Breast epithelium (tissue), 4 donors: ENCODE data around the gene BAIAP2L2. TPM values are rescaled to one million over a fixed set of nuclear protein-coding genes. Genes with fewer than 3 reads are reported as not detected.

ENCODE experiments used
- DNase-seq, 2 donors: peaks; one replicate each; pipeline ENCODE4 v3.0.0-alpha.2; 2019; ENCODE audit warnings: low spot score in 2 of 2
- H3K27ac ChIP-seq, 2 donors: fragments of 200-600 bp; sonication (generic) in 1 of 2; one replicate each; pipeline ENCODE4 v1.5.1; 2016 to 2019; ENCODE audit warnings: mild to moderate bottlenecking in 1 of 2
- H3K27me3 ChIP-seq, 2 donors: fragments of 200-600 bp; sonication (generic) in 1 of 2; one replicate each; pipeline versions ENCODE4 v1.5.1 to v1.6.0; 2017 to 2019; ENCODE audit warnings: control low read depth in 1 of 2, mild to moderate bottlenecking in 1 of 2
- H3K36me3 ChIP-seq: fragments of 200-600 bp; one replicate; pipeline ENCODE4 v1.5.1; 2019
- H3K4me1 ChIP-seq, 2 donors: fragments of 200-600 bp; sonication (generic); one replicate each; pipeline ENCODE4 v1.5.1; 2016 to 2019; ENCODE audit warnings: control low read depth in 1 of 2
- H3K4me3 ChIP-seq, 3 donors: fragments of 200-600 bp; sonication (generic); 1 replicate in 2 of 3; 2 replicates in 1 of 3; pipeline ENCODE4 v1.5.1; 2016 to 2019; ENCODE audit warnings: mild to moderate bottlenecking in 3 of 3, moderate library complexity in 2 of 3
- H3K9me3 ChIP-seq, 2 donors: fragments of 200-600 bp; sonication (generic) in 1 of 2; one replicate each; pipeline ENCODE4 v1.5.1; 2016 to 2019; ENCODE audit warnings: control low read depth in 1 of 2
- POLR2A ChIP-seq: fragments of 450-650 bp; IDR thresholded peaks from one replicate; pipeline ENCODE4 v1.6.1; 2016; ENCODE audit warnings: antibody characterized with exemption, mild to moderate bottlenecking, moderate library complexity
- POLR2AphosphoS5 ChIP-seq, 3 donors: sonication (generic); formaldehyde crosslinking; IDR thresholded peaks; one replicate each; pipeline ENCODE4 v1.6.1; 2017; ENCODE audit warnings: antibody characterized with exemption in 3 of 3
- intact Hi-C: fragments of 100-400 bp; cut with DNase I; formaldehyde crosslinking; loops from one replicate; pipeline ENCODE4 v1.15.1; 2023; ENCODE audit warnings: low total_unique reads
- total RNA-seq, 3 donors: library from RNA; depleted of rRNA; stranded (reverse); fragments of >200 nt; gene quantifications; one replicate each; pipeline ENCODE4 v1.1.0, GENCODE V29; 2016
- TF ChIP-seq, protein P1 (sequence below), 3 donors: fragments of 450-650 bp; IDR thresholded peaks; one replicate each; pipeline ENCODE4 v1.5.1; 2016 to 2017; ENCODE audit warnings: antibody characterized with exemption in 3 of 3, mild to moderate bottlenecking in 3 of 3, moderate library complexity in 3 of 3

Gene BAIAP2L2
- total RNA-seq, 3 donors from 2014 or later = 0.80 to 1.3 (median 1.0) TPM

DNA sequence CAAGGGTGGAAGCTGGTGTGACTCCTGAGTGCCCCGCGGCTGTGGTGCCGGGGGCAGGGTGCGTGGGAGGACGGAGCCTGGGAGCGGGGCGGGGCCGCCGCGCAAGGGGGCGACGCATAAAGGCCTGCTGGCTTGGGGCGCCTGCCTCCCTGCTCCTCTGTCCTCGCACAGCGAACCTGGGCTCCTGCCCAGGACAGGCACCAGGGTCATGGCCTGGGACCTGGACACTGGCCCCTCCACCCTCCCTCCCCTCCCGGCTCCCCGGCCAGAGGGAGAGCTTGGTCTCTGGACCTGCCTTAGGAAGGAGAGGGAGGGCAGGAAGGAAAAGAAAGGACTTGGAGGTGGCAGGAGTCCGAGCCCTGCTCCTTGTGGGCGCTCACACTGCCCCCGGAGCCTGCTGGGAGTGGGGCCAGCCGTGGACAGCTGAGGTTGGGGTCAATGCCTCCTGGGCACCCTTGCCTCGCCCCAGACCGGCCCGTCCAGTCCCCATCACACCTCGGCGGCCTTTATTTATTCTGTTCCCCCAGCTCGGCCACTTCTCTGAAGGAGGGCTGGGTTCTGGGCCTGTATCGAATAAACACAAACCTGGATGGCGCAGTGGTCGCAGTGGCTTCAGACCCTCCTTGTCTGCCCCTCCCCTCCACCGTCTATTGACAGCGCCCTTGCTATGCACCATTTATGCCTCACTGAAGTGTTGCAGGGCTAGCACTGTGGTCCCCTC lies 35.2 kb downstream of the BAIAP2L2 start:
- H3K4me1 ChIP-seq = no peaks in the 10 kb centered on the region
- no peaks in the 10 kb centered on the region for H3K9me3 ChIP-seq
- TF ChIP-seq POLR2AphosphoS5 (IDR thresholded peaks at IDR 0.05) = no peak
- no peak for TF ChIP-seq POLR2A
- TF ChIP-seq, protein P1, sequence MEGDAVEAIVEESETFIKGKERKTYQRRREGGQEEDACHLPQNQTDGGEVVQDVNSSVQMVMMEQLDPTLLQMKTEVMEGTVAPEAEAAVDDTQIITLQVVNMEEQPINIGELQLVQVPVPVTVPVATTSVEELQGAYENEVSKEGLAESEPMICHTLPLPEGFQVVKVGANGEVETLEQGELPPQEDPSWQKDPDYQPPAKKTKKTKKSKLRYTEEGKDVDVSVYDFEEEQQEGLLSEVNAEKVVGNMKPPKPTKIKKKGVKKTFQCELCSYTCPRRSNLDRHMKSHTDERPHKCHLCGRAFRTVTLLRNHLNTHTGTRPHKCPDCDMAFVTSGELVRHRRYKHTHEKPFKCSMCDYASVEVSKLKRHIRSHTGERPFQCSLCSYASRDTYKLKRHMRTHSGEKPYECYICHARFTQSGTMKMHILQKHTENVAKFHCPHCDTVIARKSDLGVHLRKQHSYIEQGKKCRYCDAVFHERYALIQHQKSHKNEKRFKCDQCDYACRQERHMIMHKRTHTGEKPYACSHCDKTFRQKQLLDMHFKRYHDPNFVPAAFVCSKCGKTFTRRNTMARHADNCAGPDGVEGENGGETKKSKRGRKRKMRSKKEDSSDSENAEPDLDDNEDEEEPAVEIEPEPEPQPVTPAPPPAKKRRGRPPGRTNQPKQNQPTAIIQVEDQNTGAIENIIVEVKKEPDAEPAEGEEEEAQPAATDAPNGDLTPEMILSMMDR (IDR thresholded peaks at IDR 0.05) = no peak
- no peak for DNase-seq
- H3K36me3 ChIP-seq = peaks cover 5% of the 10 kb centered on the region
- H3K4me3 ChIP-seq = no peak overlapping the region
- intact Hi-C loops = no loop called here
- no peak overlapping the region for H3K27ac ChIP-seq
- no peaks in the 10 kb centered on the region for H3K27me3 ChIP-seq

DNA sequence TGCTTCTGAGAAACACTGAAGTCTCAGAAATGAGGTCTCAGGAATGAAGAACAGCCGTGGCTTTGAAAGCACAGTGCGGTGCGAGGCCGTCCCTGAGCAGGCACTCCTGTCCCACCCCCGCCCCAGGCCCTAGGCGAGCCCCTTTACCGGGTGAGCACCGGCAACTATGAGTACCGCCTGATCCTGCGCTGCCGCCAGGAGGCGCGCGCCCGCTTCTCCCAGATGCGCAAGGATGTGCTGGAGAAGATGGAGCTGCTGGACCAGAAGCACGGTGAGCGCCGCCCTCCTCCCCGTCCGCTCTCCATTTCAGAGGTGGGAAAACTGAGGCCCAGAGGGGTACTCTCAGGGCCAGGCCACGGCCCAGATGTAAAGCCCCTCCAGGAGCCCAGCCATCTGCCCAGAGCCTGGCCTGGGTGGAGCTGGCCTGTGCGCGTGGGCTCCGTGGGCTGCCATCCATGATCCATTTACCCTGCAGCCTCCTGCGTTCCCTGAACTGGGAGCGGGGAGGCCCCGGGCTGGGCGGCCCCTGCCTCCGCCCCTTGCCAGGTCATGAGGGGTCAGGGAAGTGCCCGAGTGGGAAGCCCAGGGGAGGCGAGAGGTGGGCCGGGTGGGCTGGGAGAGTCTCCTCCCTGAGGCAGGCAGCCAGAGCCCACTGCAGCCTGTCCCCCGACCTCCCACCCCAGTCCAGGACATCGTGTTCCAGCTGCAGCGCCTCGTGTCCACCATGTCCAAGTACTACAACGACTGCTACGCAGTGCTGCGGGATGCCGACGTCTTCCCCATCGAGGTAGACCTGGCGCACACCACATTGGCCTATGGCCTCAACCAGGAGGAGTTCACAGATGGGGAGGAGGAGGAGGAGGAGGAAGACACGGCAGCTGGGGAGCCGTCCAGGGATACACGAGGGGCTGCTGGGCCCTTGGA lies 36.0 kb downstream of the BAIAP2L2 start:
- Histone ChIP-seq H3K9me3 (no peaks in the 10 kb centered on the region), H3K27me3 (no peaks in the 10 kb centered on the region), H3K4me1 (no peaks in the 10 kb centered on the region), H3K4me3 (no peak overlapping the region), H3K27ac (no peak overlapping the region), H3K36me3 (peaks cover 5% of the 10 kb centered on the region)
- TF ChIP-seq POLR2A (no peak), POLR2AphosphoS5 (IDR thresholded peaks at IDR 0.05) (no peak)
- TF ChIP-seq, protein P1 (IDR thresholded peaks at IDR 0.05) = no peak
- intact Hi-C loops = no loop called here
- DNase-seq = no peak

DNA sequence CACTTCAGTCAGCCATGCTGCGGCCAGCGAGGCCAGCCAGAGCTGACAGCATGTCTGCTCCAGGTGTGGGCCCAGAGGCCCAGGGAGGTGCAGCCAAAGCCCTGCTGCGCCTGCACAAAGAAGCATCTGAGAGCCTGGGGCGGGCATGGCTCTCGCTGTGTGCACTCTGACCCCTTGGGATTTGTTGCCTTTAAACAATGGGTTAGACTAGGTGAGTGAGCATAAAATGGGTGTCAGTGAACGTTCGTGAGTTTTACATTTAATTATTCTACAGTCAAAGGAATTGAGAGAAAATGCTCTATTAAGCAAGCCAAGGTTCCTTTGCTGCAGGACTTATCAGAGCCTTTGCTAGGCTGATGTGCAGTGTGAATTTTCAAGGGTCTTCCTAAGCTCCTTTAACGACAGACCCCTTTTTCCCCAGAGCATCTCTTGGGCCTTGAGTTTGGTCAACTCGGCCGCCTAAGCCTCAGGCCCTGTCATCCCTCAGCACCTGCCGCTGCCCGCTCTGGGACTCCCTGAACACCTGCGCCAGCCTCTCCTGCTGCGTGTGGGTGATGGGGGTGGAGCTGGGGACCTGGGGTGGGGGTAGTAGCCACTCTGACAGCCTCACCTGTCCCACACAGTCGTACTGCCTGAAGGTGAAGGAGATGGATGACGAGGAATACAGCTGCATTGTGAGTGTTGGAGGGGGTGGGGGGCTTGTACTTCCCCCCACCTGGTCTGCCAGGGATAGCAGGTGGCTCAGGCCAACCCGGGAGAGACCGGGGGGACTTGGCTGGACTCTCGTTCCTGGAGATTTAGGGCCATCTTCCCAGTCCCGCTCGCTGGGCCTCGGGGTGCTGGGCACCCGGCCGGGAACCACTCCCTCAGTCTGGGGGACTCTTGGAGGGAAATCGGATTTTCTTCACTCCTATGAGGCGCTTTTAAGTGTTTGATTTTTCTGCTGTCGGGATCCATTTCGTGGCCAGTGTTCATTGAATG lies 37.0 kb downstream of the BAIAP2L2 start:
- DNase-seq = no peak
- Histone ChIP-seq H3K9me3 (no peaks in the 10 kb centered on the region), H3K27me3 (no peaks in the 10 kb centered on the region), H3K4me1 (no peaks in the 10 kb centered on the region), H3K36me3 (peaks cover 5% of the 10 kb centered on the region), H3K4me3 (no peak overlapping the region), H3K27ac (no peak overlapping the region)
- no peak for TF ChIP-seq POLR2AphosphoS5 (IDR thresholded peaks at IDR 0.05)
- TF ChIP-seq POLR2A = no peak
- TF ChIP-seq, protein P1 (IDR thresholded peaks at IDR 0.05) = no peak
- intact Hi-C loops = no loop called here

DNA sequence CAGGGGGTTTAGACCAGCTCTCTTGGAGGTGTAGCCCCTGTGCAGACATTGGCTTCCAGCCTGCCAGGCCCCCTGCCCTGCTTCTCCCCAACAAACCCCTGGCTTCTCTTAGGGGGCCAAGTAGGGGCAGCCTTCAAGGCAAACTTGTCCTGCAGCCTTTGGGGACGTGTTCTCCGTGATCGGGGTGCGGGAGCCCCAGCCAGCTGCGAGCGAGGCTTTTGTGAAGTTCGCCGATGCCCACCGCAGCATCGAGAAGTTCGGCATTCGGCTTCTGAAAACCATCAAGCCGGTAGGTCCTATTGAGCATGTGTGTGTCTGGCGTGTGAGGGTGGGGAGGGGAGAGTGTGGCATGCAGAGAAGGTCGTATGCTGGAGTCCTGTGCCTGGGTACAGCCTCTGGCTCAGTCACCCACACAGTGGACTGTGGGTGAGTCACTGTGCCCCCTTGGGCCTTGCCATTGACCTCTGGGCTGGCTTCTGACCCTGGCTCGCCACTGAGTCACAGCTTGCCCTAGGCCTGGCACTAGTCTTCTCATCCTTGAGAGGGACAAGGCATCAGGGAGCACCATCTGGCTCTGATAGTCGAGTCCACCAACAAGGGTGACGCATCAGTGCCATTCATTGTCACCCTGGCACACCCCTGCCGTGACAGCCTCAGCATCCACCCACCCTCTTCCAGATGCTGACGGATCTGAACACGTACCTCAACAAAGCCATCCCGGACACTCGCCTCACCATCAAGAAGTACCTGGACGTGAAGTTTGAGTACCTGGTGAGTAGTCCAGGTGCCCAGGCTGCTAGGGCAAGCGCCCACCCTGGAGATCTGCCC lies 37.9 kb downstream of the BAIAP2L2 start:
- peaks cover 5% of the 10 kb centered on the region for H3K36me3 ChIP-seq
- TF ChIP-seq POLR2A = no peak
- TF ChIP-seq, protein P1 (IDR thresholded peaks at IDR 0.05) = no peak
- TF ChIP-seq POLR2AphosphoS5 (IDR thresholded peaks at IDR 0.05) = no peak

More for the DNA sequence above, 37.9 kb downstream of the BAIAP2L2 start:
- intact Hi-C loops = no loop called here
- H3K4me3 ChIP-seq = no peak overlapping the region
- H3K4me1 ChIP-seq = no peaks in the 10 kb centered on the region
- H3K9me3 ChIP-seq = no peaks in the 10 kb centered on the region
- H3K27me3 ChIP-seq = no peaks in the 10 kb centered on the region
- H3K27ac ChIP-seq = no peak overlapping the region
- no peak for DNase-seq
